Left ventricle myocardium superior (tissue), 1 donor: ENCODE results near the gene PCDHB4. TPM values are rescaled to one million over a fixed set of nuclear protein-coding genes. Genes with fewer than 3 reads are reported as not detected.
A peak's percentile ranks its signal among the peaks of the same experiment; 100 is the strongest.
"Not testable (repeated sequence)": the region's sequence is repeated elsewhere in the genome, so short reads cannot be mapped to it uniquely, and the experiment has no call there.

Source experiments
- ATAC-seq: fragments of 200-7000 bp; cut with Tn5 transposase; one replicate; pipeline ENCODE4 v1.9.1; 2020; ENCODE audit warnings: mild to moderate bottlenecking, moderate library complexity
- DNase-seq: peaks from one replicate; pipeline ENCODE4 v3.0.0-alpha.2; 2020
- intact Hi-C: fragments of 100-400 bp; cut with micrococcal nuclease; formaldehyde crosslinking; loops from one replicate; pipeline ENCODE4 v1.11.0; 2022
- long read RNA-seq: library from polyadenylated mRNA; unstranded; transcript quantifications from one replicate; pipeline ENCODE4 v2.0.0, GENCODE V29; 2021
- total RNA-seq: library from RNA; stranded (reverse); fragmentation: NEBNext Ultra II Directional; extraction: Animal tissue kit (Norgen Biotek cat#: 25700); gene quantifications from one replicate; pipeline ENCODE4 v1.2.1, GENCODE V29; 2021
- donor health status: DM: no; HTN: yes; CAD: no; lungs with severe emphysema.

The PCDHB4 gene
- total RNA-seq = 1.5 TPM
- long read RNA-seq, partial matches to known transcripts = 0 of 2 reads
- long read RNA-seq, other reads (novel, unspliced or antisense) = 0 of 2 reads

GRCh38 chr5:141121563-141121962 lies at the start of gene PCDHB4:
PCDHB4 (plus strand) TSS chr5:141121818; CDS start chr5:141121999, 181 bp downstream.
- intact Hi-C loops = no loop called here
- ATAC-seq (no peak), DNase-seq (no peak)

GRCh38 chr5:141077826-141078225 lies 43.8 kb upstream of the PCDHB4 start:
- ATAC-seq = no peak
- no peak for DNase-seq
- intact Hi-C loops = no loop called here

GRCh38 chr5:141082228-141082627 lies 39.4 kb upstream of the PCDHB4 start:
- intact Hi-C loops = no loop called here
- no peak for ATAC-seq
- no peak for DNase-seq

- DNase-seq = no peak
- ATAC-seq = peak; percentile 70
- intact Hi-C loops = no loop called here
Measured at GRCh38 chr5:141084487-141084989, 37.1 kb upstream of the PCDHB4 start.

GRCh38 chr5:141094481-141095262 lies 26.9 kb upstream of the PCDHB4 start, which contains the start of gene PCDHB2:
PCDHB2 (plus strand) TSS chr5:141094615; CDS start chr5:141094791, 176 bp downstream.
- ATAC-seq = peak; percentile 62

GRCh38 chr5:141095263-141095641 lies 26.4 kb upstream of the PCDHB4 start:
- DNase-seq (no peak), ATAC-seq (no peak)
- intact Hi-C loops = no loop called here

More at GRCh38 chr5:141094481-141095262, 26.9 kb upstream of the PCDHB4 start, which contains the start of gene PCDHB2:
- peak; percentile 41 for DNase-seq
- intact Hi-C loops = no loop called here

- ATAC-seq, intact Hi-C loops, DNase-seq: not testable (repeated sequence)
Measured at GRCh38 chr5:141096181-141096580, 25.4 kb upstream of the PCDHB4 start.

- intact Hi-C loops, ATAC-seq, DNase-seq: not testable (repeated sequence)
Measured at GRCh38 chr5:141096586-141096985, 25.0 kb upstream of the PCDHB4 start.

- intact Hi-C loops = no loop called here
- DNase-seq (peak; percentile 40), ATAC-seq (peak; percentile 48)
Measured at GRCh38 chr5:141100243-141100805, 21.3 kb upstream of the PCDHB4 start, which contains the start of gene PCDHB3. PCDHB3 (plus strand) TSS chr5:141100473; CDS start chr5:141100650, 177 bp downstream.

GRCh38 chr5:141101059-141101458 lies 20.6 kb upstream of the PCDHB4 start:
- ATAC-seq (no peak), DNase-seq (no peak)
- intact Hi-C loops = no loop called here

GRCh38 chr5:141102070-141102469 lies 19.5 kb upstream of the PCDHB4 start:
- intact Hi-C loops, DNase-seq, ATAC-seq: not testable (repeated sequence)

GRCh38 chr5:141102471-141102870 lies 19.1 kb upstream of the PCDHB4 start:
- DNase-seq, intact Hi-C loops, ATAC-seq: not testable (repeated sequence)

GRCh38 chr5:141105350-141105749 lies 16.3 kb upstream of the PCDHB4 start:
- no peak for ATAC-seq
- intact Hi-C loops = no loop called here

GRCh38 chr5:141119250-141119649 lies 2.4 kb upstream of the PCDHB4 start:
- intact Hi-C loops = no loop called here
- ATAC-seq (no peak), DNase-seq (no peak)

More at GRCh38 chr5:141105350-141105749, 16.3 kb upstream of the PCDHB4 start:
- no peak for DNase-seq

- no peak for ATAC-seq
- DNase-seq = no peak
- intact Hi-C loops = no loop called here
Measured at GRCh38 chr5:141121985-141122384, 367 bp downstream of the PCDHB4 start.

- ATAC-seq, intact Hi-C loops, DNase-seq: not testable (repeated sequence)
Measured at GRCh38 chr5:141123396-141124135, 1.9 kb downstream of the PCDHB4 start.

- intact Hi-C loops = no loop called here
- DNase-seq = no peak
- no peak for ATAC-seq
Measured at GRCh38 chr5:141127305-141127704, 5.7 kb downstream of the PCDHB4 start.

GRCh38 chr5:141135030-141135717 lies 13.6 kb downstream of the PCDHB4 start, which contains the start of gene PCDHB5:
PCDHB5 (plus strand) TSS chr5:141135206; CDS start chr5:141135435, 229 bp downstream.
- ATAC-seq = peak; percentile 41
- intact Hi-C loops = no loop called here
- no peak for DNase-seq
